ENCODE results near the gene SUGP2. TPM values are rescaled to one million over a fixed set of nuclear protein-coding genes. Genes with fewer than 3 reads are reported as not detected.

The SUGP2 gene
- total and polyA plus RNA-seq, 2 of the 13 experiments (the other 11 are each of a cell fraction or from before 2014, with no cell fraction given), result 40.6 to 57.7 TPM

- no TSS peak for BruUV-seq (replicated peaks)
- 91% methylated on average over 6 of the region's 19 CpGs for WGBS (ENCODE audit: low lambda C conversion rate)
- Histone ChIP-seq H3K27ac (ENCODE audit: extremely low read length, insufficient read depth, low read length) (no peak overlapping the region), H3K9me3 (ENCODE audit: low read length) (no peaks in the 10 kb centered on the region), H3K27me3 (ENCODE audit: control insufficient read depth in 1 of 2, insufficient read depth in 2 of 2, low read length in 2 of 2) (no peaks in the 10 kb centered on the region), H2AFZ (ENCODE audit: low read length) (no peak overlapping the region), H3K79me2 (ENCODE audit: insufficient read depth, low read length) (no peaks in the 10 kb centered on the region), H3K4me2 (ENCODE audit: low read depth, low read length) (no peak overlapping the region), H3K9ac (ENCODE audit: insufficient read depth, low read depth, low read length) (no peak overlapping the region), H3K4me1 (ENCODE audit: insufficient read depth, low read length) (peaks cover 26% of the 10 kb centered on the region), H3K36me3 (replicated peaks in 1 of 2; ENCODE audit: control insufficient read depth in 1 of 2, insufficient read depth in 2 of 2, low read length in 2 of 2) (peaks cover 32 to 72% of the 10 kb centered on the region in 2 experiments), H3K4me3 (replicated peaks in 1 of 3; ENCODE audit: insufficient read depth in 1 of 3, low read depth in 2 of 3, low read length in 3 of 3) (no peak overlapping the region), H4K20me1 (ENCODE audit: insufficient read depth, low read length) (no peaks in the 10 kb centered on the region)
- intact Hi-C loops (cut with micrococcal nuclease; ENCODE audit: unreplicated experiment) (no loop called here), in situ Hi-C loops (cut with HindIII; ENCODE audit: extremely low pct_ligation_motif_present, low pct_unique_long_range_greater_than_20kb) (loop anchor here (5.0 kb wide), 2 partner anchors 57 to 82 kb away; partner anchors contain the start of gene TMEM161A)
- FAIRE-seq (no peak), ATAC-seq (no peak), DNase-seq (ENCODE audit: low spot score) (no peak)
- 0 out of 2 replicates have a peak, but pooled peaks have one; percentile 7 for TF ChIP-seq RBFOX2 (IDR thresholded peaks at IDR 0.05; ENCODE audit: low read depth, low read length)
- no peak for TF ChIP-seq NCOR1 (IDR thresholded peaks at IDR 0.05; ENCODE audit: borderline replicate concordance, low read length)
- POLR2A ChIA-PET, result no interaction called here
- CTCF ChIA-PET (ENCODE audit: low intra/inter-chr PET ratio, low total read pairs), result interaction anchor here (1.9 to 2.7 kb wide), 3 partner anchors 58 to 84 kb away, joined by 22 to 31 read pairs (median 27); partner anchors contain the start of gene TMEM161A
Observed at GRCh38 chr19:19054939-19055440, 21.7 kb upstream of the SUGP2 start.

GRCh38 chr19:19054315-19054938, 21.1 kb upstream of the SUGP2 start:
- no peak overlapping the region for H3K27ac ChIP-seq (ENCODE audit: extremely low read length, insufficient read depth, low read length)
- ATAC-seq (no peak), DNase-seq (ENCODE audit: low spot score) (no peak), FAIRE-seq (no peak)
- CTCF ChIA-PET (ENCODE audit: low intra/inter-chr PET ratio, low total read pairs), result interaction anchor here (0.9 to 2.7 kb wide), 5 partner anchors 45 to 121 kb away, joined by 4 to 31 read pairs (median 22); partner anchors contain the start of gene TMEM161A
- H3K36me3 ChIP-seq (replicated peaks in 1 of 2; ENCODE audit: control insufficient read depth in 1 of 2, insufficient read depth in 2 of 2, low read length in 2 of 2), result peaks cover 32 to 74% of the 10 kb centered on the region in 2 experiments
- no peaks in the 10 kb centered on the region for H4K20me1 ChIP-seq (ENCODE audit: insufficient read depth, low read length)
- TF ChIP-seq ZBTB46 (CRISPR knock-in tag; IDR thresholded peaks at IDR 0.05; ENCODE audit: borderline replicate concordance) (no peak), TEF (CRISPR knock-in tag; IDR thresholded peaks at IDR 0.05) (no peak), ARID4A (CRISPR knock-in tag; IDR thresholded peaks at IDR 0.05; ENCODE audit: borderline replicate concordance) (peak; percentile 38; the same call in 1 of the 2 replicates)
- no peaks in the 10 kb centered on the region for H3K9me3 ChIP-seq (ENCODE audit: low read length)
- H3K9ac ChIP-seq (ENCODE audit: insufficient read depth, low read depth, low read length), result no peak overlapping the region
- in situ Hi-C loops (cut with HindIII; ENCODE audit: extremely low pct_ligation_motif_present, low pct_unique_long_range_greater_than_20kb), result loop anchor here (5.0 kb wide), 1 partner anchor 83 kb away; the partner anchor contains the start of gene TMEM161A
- POLR2A ChIA-PET, result no interaction called here
- H3K79me2 ChIP-seq (ENCODE audit: insufficient read depth, low read length), result no peaks in the 10 kb centered on the region
- peaks cover 20% of the 10 kb centered on the region for H3K4me1 ChIP-seq (ENCODE audit: insufficient read depth, low read length)
- H3K4me2 ChIP-seq (ENCODE audit: low read depth, low read length), result no peak overlapping the region
- WGBS (ENCODE audit: low lambda C conversion rate), result 94% methylated on average over 14 of the region's 15 CpGs
- BruUV-seq (replicated peaks), result no TSS peak
- intact Hi-C loops (cut with micrococcal nuclease; ENCODE audit: unreplicated experiment), result no loop called here
- no peaks in the 10 kb centered on the region for H3K27me3 ChIP-seq (ENCODE audit: control insufficient read depth in 1 of 2, insufficient read depth in 2 of 2, low read length in 2 of 2)
- no peak overlapping the region for H2AFZ ChIP-seq (ENCODE audit: low read length)
- H3K4me3 ChIP-seq (replicated peaks in 1 of 3; ENCODE audit: insufficient read depth in 1 of 3, low read depth in 2 of 3, low read length in 3 of 3), result no peak overlapping the region
